GM18519 (cell line): ENCODE data around the gene JPH3.

Experiments
- ATAC-seq: cut with Tn5 transposase; IDR thresholded peaks from one replicate; pipeline ENCODE4 v1.9.1; 2021; ENCODE audit warnings: mild to moderate bottlenecking, moderate library complexity; ENCODE audit not compliant: unreplicated experiment, low FRiP score

The JPH3 gene

DNA sequence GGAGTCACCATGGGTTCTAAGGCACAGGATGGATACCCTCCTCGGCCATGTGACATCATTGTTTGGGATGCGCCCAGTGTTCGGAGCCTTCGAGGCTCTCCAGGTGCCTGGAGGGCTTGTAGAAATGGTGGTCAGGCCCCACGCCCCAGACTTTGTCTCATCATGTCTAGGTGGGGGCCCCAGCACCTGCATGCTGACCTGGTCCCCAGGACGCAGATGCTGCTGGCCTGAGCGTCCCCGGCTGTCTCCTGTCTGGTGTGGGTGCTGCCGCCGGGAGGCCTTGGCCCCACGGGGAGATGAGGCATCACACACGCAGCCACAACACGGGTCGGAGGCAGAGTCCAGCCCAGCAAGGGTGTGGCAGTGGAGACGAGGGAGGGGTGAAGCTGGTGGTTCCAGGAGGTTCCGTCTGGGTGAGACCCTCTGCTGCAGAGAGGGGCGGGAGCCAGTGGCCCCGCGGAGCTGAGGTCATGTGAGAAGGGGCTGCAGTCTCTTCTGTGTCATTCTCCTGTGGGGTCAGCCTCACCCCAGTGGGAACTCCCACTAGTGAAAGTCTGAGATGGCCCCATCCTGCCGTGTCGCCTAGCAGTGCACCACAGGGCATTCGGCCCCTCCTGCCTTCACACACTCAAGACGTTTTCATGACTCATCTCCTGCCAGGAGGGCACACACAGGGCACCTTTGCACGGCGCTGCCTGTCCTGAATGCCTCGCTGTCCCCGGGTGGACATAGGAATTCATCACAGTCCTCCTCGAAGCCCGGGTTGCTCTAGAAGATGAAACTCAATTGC lies 46.6 kb downstream of the JPH3 start:
- no peak for ATAC-seq

GRCh38 chr16:87652386-87652785 lies 50.1 kb downstream of the JPH3 start:
- ATAC-seq: no peak

DNA sequence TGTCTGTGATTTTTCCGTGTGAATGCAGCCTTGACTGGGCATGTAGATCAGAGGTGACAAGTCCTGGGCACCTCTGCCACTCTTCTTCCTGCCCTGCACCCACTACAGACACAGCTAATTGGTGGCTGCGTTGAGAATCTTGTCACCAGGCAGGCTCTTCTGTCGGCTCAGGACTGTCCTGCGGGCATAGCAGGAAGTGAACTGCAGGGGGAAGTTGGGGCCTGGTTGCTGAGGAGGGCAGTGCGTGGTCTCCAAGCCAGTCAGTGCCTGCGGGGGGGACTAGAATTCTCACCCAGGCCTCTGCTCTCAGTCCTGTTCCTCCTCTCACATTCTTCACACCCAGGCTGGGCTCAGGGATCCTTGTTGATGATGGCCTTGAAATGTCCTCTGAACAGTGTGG lies 50.5 kb downstream of the JPH3 start:
- ATAC-seq: no peak

DNA sequence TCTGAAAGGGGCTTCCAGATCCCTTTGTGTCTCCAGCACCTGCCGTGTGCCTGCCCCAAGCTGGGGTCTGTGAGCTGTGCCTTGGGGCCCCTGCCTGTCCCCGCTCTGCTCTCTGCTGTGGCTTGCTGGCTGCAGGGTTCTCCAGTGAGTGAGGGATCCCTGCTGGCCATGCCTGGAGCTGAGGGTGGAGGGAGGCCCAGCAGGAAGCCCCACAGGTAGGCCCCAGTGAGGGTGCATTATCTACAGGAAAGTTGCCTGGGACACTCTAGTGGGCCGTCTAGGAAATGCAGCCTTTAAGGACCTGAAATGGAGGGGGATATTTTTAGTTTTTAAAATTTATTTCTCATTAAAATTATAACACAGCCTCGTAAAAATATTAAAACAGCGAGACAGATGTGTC lies 50.9 kb downstream of the JPH3 start:
- no peak for ATAC-seq

DNA sequence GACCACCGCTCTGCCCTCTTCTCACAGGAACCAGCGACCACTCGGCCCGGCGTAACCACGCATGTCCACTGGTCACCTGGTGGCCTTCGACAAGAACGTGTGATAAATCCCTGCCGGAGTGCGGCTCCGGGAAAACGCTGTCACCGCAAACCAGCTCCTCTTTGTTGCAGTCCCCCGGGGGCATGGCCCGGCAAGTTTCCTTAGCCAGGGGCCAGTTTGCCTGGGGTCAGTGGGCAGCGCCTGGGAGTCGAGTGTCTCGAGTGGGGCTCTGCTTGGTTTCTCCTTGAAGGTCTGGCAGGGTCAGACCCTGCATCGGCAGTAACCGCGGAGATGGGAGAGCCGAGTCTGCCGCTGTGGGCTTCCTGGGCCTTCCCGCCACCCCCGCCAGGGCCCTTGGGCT lies 52.5 kb downstream of the JPH3 start:
- ATAC-seq: no peak

DNA sequence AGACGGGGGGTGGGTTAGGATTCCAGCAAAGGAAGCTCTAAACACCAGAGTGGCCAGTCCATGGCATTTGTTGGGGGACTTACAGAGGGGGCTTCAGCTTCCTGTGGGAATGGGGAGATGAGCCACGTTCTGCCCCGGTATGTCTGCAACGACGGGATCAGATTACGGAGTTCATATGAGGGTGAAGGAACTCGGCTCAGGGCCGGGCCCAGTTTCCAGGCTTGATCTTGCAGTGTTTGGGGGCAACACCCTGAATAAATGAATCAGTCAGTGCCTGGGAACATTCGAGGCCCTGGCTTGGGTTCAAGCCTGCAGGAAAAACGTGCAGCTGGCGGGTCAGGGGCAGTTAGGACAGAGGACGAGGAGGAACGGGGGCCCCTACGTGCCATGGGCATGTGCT lies 54.0 kb downstream of the JPH3 start:
- ATAC-seq: no peak

DNA sequence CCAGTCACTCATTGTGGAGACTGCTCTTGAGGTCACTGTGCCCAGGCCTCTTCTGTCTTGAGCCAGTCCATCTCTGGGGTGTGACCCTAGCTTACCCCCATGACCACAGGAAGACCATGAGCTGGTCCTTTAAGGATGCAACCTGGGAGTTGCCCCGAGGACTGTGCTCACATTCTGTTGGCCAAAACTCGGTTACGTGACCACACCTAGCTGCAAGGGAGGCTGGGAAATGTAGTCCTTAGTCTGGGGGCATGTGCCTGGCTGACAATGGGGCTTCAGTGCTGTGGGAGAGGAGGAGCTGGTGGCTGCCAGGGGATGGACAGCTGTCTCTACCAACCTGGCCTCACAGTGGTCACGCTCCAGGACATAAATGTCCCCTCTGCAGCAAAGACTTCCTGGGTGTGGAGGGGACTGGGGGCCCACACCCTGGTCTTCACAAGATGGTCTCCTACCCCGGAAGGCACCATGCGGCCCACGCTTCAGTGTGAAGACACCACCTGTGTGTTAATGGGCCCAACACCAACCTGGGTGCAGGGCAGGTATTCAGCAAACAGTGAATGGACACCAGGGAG lies 55.4 kb downstream of the JPH3 start:
- ATAC-seq: no peak

GRCh38 chr16:87658564-87659225 lies 56.4 kb downstream of the JPH3 start:
- ATAC-seq: no peak

- no peak for ATAC-seq
Measured at GRCh38 chr16:87661561-87661960, 59.3 kb downstream of the JPH3 start.

DNA sequence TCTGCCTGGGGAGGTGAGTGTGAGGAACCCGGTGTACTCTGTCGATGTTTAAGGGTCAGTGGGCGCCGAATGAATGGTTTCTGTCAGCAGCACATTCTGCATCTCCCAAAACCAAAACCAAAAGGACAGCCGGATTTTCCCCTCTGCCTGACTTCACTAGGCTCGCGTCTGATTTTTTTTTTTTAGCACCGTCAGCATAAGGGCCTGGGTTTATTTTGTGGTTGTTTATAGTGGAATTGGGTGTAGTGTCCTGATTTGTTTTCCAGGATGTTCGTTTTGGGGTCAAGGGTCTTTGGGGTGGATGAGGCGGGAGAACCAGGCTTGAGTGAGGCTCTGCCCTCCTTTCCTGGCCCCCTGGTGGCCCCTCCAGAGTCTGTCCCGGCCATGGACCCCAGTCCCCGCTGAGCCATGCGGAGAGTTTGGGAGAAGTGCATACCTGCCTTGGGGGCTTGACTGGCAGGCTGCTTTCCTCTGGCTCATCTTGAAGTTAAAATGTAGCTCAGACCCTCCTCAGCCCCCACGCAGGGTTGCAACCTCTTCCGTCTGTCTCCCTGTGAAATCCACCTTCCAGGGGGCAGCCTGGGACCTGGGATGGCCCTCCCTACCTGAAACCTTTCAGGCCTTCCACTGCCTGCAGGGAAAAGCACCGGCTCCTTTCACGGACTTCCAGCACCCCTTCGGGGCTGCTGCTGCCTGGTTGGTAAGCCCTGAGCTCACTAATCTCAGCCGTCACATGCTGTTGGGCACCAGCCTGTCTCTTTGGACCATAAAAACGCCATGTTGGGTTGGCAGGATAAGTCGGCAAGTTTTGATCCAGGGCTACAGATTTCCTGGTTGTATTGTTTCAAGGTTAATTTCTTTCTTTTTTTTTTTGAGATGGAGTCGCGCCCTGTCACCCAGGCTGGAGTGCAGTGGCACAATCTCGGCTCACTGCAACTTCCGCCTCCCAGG lies 60.2 kb downstream of the JPH3 start:
- no peak for ATAC-seq

DNA sequence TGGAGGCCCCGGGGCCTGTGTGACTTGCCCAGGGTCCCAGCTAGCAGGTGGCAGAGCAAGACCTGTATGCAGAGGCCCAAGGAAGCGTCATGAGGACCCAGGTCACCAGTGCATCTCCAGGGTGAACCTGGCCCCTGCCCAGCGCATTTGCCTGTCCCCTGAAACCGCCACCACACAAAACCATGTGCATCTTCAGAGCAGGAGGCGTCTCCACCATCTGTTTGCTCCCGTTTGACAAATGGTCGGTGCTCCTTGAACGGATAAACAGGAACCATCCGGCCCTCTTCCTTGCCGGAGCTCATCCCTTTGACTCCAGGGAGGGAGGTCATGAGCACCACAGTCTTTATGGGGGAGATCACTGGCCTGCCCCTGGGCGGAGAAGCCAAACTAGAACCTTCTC lies 62.5 kb downstream of the JPH3 start:
- no peak for ATAC-seq

- ATAC-seq: no peak
Measured at GRCh38 chr16:87665193-87665592, 62.9 kb downstream of the JPH3 start.

DNA sequence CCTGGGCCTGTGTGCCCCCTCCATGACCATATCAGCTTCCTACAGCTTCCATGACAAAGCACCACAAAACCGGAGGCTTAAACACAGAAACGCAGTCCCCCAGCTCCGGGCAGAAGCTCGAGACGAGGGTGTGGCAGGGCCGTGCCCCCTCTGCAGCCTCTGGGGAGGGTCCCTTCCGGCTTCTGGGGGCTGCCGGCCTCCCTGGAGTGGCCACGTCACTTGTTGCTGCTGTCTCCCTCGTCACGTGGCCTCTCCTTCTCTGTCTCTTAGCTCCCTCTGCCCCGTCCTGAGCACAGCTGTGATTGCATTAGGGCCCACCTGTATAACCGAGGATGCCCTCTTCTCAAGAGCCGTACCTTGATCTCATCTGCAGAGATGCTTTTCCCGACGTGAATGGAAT lies 64.6 kb downstream of the JPH3 start:
- no peak for ATAC-seq

DNA sequence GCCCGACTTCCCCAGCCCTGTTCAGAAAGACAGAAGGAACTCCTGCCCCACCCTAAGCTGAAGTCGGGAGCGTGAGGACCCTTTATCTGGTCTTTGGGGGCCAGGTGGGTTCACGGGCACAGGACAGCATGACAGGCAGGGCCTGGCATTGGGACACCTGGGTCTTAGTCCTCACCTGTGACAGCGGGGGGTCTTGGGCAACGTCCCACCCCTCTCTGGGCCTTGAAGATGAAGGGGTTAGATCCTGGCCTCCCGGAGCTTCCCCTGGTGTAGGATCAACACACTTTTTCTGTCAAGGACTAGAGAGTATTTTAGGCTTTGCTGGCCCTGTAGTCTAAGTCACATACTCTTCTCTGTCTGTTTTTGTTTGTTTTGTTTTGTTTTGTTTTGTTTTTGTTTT lies 65.1 kb downstream of the JPH3 start:
- ATAC-seq: no peak

- ATAC-seq: no peak
Measured at GRCh38 chr16:87667946-87668345, 65.6 kb downstream of the JPH3 start.

DNA sequence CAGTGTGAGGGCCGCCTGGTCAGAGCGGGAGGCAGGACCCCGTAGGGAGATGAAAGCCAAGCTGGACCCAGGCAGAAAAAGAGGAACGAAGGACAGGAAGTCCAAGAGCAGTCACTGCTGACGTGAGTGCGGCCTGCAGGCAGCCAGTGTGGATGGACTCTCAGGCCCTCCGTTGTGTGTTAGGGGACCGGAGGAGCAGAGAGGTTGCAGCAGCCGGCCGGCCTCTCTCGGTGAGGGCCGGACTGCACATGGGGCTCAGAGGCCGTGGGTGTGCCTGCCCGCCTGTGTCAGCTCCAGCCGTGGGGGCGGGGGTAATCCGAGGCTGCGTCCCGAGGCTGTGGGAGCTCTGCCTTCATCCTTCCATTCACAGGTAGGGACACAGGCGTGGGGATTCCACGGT lies 67.4 kb downstream of the JPH3 start:
- ATAC-seq: no peak

- no peak for ATAC-seq
Measured at GRCh38 chr16:87671221-87671620, 68.9 kb downstream of the JPH3 start.

DNA sequence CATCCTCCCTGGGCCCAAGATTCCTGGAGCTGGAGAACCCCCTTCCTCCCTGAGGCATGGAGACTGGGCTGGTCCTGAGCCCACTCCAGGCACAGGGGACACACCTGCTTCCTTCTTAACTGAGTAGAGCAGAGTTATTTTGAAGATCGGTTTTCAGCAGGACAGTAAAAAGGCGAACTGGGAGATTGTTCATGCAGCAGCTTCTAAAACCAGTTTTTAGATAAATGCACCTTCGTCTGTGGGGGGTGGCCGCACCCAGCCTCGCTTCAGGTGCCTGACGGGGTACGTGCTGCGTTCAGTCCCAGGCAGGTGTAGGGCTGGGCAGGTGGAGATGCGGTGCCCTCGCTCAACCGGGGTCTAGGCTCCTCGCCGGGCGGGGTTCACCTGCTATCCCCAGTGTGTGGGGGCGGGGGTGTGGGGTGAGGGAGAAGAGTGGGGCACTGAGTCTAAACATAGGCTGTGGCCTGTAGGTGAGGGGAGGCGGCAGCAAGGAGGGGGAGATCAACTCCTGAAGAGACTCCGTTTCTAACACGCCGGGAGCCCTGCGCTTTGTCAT lies 69.5 kb downstream of the JPH3 start:
- ATAC-seq: no peak

DNA sequence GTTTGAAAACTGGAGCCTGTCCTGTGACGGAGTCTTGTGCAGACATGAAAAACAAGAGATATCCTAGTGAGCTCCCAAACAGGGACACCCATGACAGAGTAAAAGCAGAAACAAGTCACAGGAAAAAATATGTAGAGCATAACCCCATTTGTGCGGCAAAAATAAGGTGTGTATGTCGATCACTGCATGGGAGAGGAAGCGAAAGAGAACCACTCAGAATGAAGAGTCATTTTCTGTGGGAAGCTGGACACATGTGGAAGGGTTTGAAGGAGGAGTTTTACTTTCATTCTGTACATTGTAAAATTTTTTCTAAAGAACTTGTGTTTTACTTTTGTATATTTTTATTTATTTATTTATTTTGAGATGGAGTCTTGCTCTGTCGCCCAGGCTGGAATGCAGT lies 72.1 kb downstream of the JPH3 start:
- ATAC-seq: no peak

- ATAC-seq: no peak
Measured at GRCh38 chr16:87675111-87675719, 72.9 kb downstream of the JPH3 start.
